ENCODE data around the gene TRO. TPM values are rescaled to one million over a fixed set of nuclear protein-coding genes. Genes with fewer than 3 reads are reported as not detected.

Gene TRO
- total and polyA plus RNA-seq, 9 of the 15 experiments (the other 6 are each of a cell fraction or from before 2014, with no cell fraction given), result 0.18 to 1.7 (median 0.41) TPM

DNA sequence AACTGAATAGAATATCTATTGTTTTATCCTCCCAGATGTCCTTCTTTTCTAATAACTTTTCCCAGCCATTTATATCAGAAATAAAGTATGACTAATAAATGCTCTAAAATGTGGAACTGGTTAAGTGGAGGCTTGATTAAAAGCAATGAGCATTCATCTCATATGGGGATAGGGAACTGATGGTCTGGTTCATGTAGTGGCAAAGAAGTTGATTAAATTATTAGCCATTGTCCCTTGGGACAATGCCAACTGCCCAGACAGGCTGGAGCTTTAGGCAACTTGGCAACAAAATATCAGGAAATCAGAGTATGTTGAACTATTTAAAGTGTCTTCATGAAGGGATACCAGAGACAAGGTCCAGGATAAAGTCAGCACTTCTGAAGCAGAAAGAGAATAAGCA is 24.2 kb downstream of the TRO start:
- DNase-seq (ENCODE audit: extremely low read depth in 1 of 4, low spot score in 3 of 4) (no peak), ATAC-seq (no peak), FAIRE-seq (no peak)
- Histone ChIP-seq H4K20me1 (replicated peaks; ENCODE audit: control insufficient read depth, insufficient read depth, low read length) (no peaks in the 10 kb centered on the region), H3K36me3 (ENCODE audit: control insufficient read depth, insufficient read depth, low read length) (no peaks in the 10 kb centered on the region), H3K79me2 (ENCODE audit: control insufficient read depth, insufficient read depth, low read length) (no peaks in the 10 kb centered on the region), H3K4me1 (replicated peaks in 1 of 2; ENCODE audit: control insufficient read depth in 2 of 2, insufficient read depth in 2 of 2, low read length in 2 of 2) (no peaks in the 10 kb centered on the region), H3K4me2 (ENCODE audit: insufficient read depth, low read length) (no peak overlapping the region), H3K4me3 (no peak overlapping the region), H3K9me3 (replicated peaks; ENCODE audit: control insufficient read depth, insufficient read depth, low read depth, low read length) (no peaks in the 10 kb centered on the region), H3K27ac (ENCODE audit: extremely low read depth, low read depth, low read length) (no peak overlapping the region), H3K9me1 (ENCODE audit: control insufficient read depth, insufficient read depth, low read length) (no peaks in the 10 kb centered on the region), H3K9ac (ENCODE audit: insufficient read depth in 1 of 2, low read depth in 2 of 2, low read length in 2 of 2) (no peak overlapping the region), H3K27me3 (ENCODE audit: control insufficient read depth in 2 of 2, insufficient read depth in 2 of 2, low read length in 2 of 2) (no peaks in the 10 kb centered on the region), H2AFZ (ENCODE audit: low read depth, low read length) (no peak overlapping the region)
- CTCF ChIA-PET (ENCODE audit: low intra/inter-chr PET ratio), result no interaction called here
- BruUV-seq (replicated peaks), result no TSS peak
- POLR2A ChIA-PET, result no interaction called here
- TF ChIP-seq, protein P1, sequence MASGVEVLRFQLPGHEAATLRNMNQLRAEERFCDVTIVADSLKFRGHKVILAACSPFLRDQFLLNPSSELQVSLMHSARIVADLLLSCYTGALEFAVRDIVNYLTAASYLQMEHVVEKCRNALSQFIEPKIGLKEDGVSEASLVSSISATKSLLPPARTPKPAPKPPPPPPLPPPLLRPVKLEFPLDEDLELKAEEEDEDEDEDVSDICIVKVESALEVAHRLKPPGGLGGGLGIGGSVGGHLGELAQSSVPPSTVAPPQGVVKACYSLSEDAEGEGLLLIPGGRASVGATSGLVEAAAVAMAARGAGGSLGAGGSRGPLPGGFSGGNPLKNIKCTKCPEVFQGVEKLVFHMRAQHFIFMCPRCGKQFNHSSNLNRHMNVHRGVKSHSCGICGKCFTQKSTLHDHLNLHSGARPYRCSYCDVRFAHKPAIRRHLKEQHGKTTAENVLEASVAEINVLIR (CRISPR knock-in tag; IDR thresholded peaks at IDR 0.05), result no peak
- intact Hi-C loops (cut with micrococcal nuclease) (no loop called here), in situ Hi-C loops (cut with MboI) (no loop called here)

DNA sequence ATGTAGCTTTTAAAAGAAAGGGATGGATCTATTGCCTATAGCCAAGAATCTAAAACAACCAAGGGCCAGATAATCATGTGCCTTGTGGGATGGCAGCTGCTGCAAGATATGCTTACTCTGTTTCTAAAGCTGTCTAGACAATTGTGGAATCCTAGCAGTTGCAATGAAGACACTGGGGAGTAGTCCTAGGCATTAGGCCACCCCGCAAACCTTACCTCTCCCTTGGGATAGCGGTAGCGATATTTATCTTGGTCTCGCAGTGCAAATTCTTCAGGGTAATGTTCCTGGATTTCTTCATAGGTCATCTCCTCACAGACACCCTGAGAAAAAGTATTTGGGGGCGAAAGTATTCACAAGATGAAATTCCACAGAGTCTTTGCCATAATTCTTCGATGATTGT is 24.6 kb downstream of the TRO start:
- H3K9ac ChIP-seq (ENCODE audit: insufficient read depth in 1 of 2, low read depth in 2 of 2, low read length in 2 of 2), result no peak overlapping the region
- H3K27me3 ChIP-seq (ENCODE audit: control insufficient read depth in 2 of 2, insufficient read depth in 2 of 2, low read length in 2 of 2), result no peaks in the 10 kb centered on the region
- H3K79me2 ChIP-seq (ENCODE audit: control insufficient read depth, insufficient read depth, low read length), result no peaks in the 10 kb centered on the region
- no peaks in the 10 kb centered on the region for H4K20me1 ChIP-seq (replicated peaks; ENCODE audit: control insufficient read depth, insufficient read depth, low read length)
- H3K9me1 ChIP-seq (ENCODE audit: control insufficient read depth, insufficient read depth, low read length), result no peaks in the 10 kb centered on the region
- ATAC-seq (no peak), DNase-seq (ENCODE audit: extremely low read depth in 1 of 4, low spot score in 3 of 4) (no peak), FAIRE-seq (no peak)
- no TSS peak for BruUV-seq (replicated peaks)
- no peak overlapping the region for H2AFZ ChIP-seq (ENCODE audit: low read depth, low read length)
- H3K4me1 ChIP-seq (replicated peaks in 1 of 2; ENCODE audit: control insufficient read depth in 2 of 2, insufficient read depth in 2 of 2, low read length in 2 of 2), result peaks cover 0 to under 1% of the 10 kb centered on the region in 2 experiments; a peak in 1 of 5 replicates
- WGBS (ENCODE audit: insufficient coverage, low coverage, missing lambda C conversion rate), result 5% methylated on average over 6 of the region's 6 CpGs
- intact Hi-C loops (cut with micrococcal nuclease), result no loop called here
- CTCF ChIA-PET (ENCODE audit: low intra/inter-chr PET ratio), result no interaction called here
- no peak overlapping the region for H3K4me3 ChIP-seq
- H3K4me2 ChIP-seq (ENCODE audit: insufficient read depth, low read length), result no peak overlapping the region
- POLR2A ChIA-PET, result no interaction called here
- H3K9me3 ChIP-seq (replicated peaks; ENCODE audit: control insufficient read depth, insufficient read depth, low read depth, low read length), result no peaks in the 10 kb centered on the region
- no peak overlapping the region for H3K27ac ChIP-seq (ENCODE audit: extremely low read depth, low read depth, low read length)
- in situ Hi-C loops (cut with MboI), result no loop called here
- no peaks in the 10 kb centered on the region for H3K36me3 ChIP-seq (ENCODE audit: control insufficient read depth, insufficient read depth, low read length)
- TF ChIP-seq TBL1XR1 (IDR thresholded peaks at IDR 0.05; ENCODE audit: low read length in 2 of 2) (no peak), HSF4 (CRISPR knock-in tag; IDR thresholded peaks at IDR 0.05; ENCODE audit: borderline replicate concordance) (no peak), GTF2E2 (tag; IDR thresholded peaks at IDR 0.05) (no peak), NELFE (IDR thresholded peaks at IDR 0.05; ENCODE audit: insufficient read depth, insufficient read length) (no peak)
- TF ChIP-seq, protein P2, sequence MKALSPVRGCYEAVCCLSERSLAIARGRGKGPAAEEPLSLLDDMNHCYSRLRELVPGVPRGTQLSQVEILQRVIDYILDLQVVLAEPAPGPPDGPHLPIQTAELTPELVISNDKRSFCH (CRISPR knock-in tag; IDR thresholded peaks at IDR 0.05), result no peak
- TF ChIP-seq, protein P2 (tag; IDR thresholded peaks at IDR 0.05), result no peak
- TF ChIP-seq, protein P3, sequence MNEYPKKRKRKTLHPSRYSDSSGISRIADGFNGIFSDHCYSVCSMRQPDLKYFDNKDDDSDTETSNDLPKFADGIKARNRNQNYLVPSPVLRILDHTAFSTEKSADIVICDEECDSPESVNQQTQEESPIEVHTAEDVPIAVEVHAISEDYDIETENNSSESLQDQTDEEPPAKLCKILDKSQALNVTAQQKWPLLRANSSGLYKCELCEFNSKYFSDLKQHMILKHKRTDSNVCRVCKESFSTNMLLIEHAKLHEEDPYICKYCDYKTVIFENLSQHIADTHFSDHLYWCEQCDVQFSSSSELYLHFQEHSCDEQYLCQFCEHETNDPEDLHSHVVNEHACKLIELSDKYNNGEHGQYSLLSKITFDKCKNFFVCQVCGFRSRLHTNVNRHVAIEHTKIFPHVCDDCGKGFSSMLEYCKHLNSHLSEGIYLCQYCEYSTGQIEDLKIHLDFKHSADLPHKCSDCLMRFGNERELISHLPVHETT (CRISPR knock-in tag; conservative IDR thresholded peaks at IDR 0.05 in 1 of 2, IDR thresholded peaks at IDR 0.05 in 1 of 2), result no peak
- TF ChIP-seq, protein P4, sequence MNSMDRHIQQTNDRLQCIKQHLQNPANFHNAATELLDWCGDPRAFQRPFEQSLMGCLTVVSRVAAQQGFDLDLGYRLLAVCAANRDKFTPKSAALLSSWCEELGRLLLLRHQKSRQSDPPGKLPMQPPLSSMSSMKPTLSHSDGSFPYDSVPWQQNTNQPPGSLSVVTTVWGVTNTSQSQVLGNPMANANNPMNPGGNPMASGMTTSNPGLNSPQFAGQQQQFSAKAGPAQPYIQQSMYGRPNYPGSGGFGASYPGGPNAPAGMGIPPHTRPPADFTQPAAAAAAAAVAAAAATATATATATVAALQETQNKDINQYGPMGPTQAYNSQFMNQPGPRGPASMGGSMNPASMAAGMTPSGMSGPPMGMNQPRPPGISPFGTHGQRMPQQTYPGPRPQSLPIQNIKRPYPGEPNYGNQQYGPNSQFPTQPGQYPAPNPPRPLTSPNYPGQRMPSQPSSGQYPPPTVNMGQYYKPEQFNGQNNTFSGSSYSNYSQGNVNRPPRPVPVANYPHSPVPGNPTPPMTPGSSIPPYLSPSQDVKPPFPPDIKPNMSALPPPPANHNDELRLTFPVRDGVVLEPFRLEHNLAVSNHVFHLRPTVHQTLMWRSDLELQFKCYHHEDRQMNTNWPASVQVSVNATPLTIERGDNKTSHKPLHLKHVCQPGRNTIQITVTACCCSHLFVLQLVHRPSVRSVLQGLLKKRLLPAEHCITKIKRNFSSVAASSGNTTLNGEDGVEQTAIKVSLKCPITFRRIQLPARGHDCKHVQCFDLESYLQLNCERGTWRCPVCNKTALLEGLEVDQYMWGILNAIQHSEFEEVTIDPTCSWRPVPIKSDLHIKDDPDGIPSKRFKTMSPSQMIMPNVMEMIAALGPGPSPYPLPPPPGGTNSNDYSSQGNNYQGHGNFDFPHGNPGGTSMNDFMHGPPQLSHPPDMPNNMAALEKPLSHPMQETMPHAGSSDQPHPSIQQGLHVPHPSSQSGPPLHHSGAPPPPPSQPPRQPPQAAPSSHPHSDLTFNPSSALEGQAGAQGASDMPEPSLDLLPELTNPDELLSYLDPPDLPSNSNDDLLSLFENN (IDR thresholded peaks at IDR 0.05; ENCODE audit: low read depth in 2 of 2, low read length in 2 of 2), result no peak

All from K562 (cell line).